ENCODE measurements around the gene CSF2RB. TPM values are rescaled to one million over a fixed set of nuclear protein-coding genes. Genes with fewer than 3 reads are reported as not detected.

CSF2RB gene
- total and polyA plus RNA-seq, 10 of the 15 experiments (the other 5 are each of a cell fraction or from before 2014, with no cell fraction given), result 0.82 to 12.5 (median 5.4) TPM

DNA sequence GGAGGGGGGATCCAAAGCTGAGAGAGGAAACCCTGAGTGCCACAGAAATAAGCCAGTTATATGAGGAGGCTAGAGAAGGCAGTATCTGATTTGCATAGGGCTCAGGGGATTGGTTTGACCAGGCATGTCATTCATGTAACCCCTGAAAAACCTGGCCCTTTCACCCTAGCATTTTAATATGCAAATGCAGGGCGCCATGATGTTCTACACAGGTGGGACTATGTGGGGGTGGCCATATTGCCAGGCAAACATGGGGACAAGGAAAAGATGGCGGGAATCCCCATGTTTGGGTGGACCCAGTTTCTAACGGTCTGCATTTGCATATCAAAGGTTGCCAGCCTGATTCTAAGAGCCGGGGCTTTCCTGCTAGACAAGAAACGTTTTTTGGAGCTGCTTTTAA is 27.2 kb downstream of the CSF2RB start (continued):
- TF ChIP-seq IKZF1 (conservative IDR thresholded peaks at IDR 0.05) (peak; percentile 49; the same call in 1 of the 2 replicates), ZNF217 (IDR thresholded peaks at IDR 0.05) (no peak), MTA2 (IDR thresholded peaks at IDR 0.05; ENCODE audit: low read depth) (peak; percentile 38; the same call in 1 of the 2 replicates), NFYB (IDR thresholded peaks at IDR 0.05; ENCODE audit: insufficient read depth, low read depth, low read length) (peak; percentile 60), CREB1 (IDR thresholded peaks at IDR 0.05; ENCODE audit: low read depth) (0 out of 2 replicates have a peak, but pooled peaks have one; percentile 31), IKZF2 (IDR thresholded peaks at IDR 0.05) (peak; percentile 31 to 41; a peak in 2 of 4 replicates), YBX1 (IDR thresholded peaks at IDR 0.05) (no peak), TCF12 (IDR thresholded peaks at IDR 0.05; ENCODE audit: low read depth, low read length) (no peak), SMAD1 (IDR thresholded peaks at IDR 0.05; ENCODE audit: low read depth, partially characterized antibody) (no peak), EED (IDR thresholded peaks at IDR 0.05; ENCODE audit: low read depth) (no peak), ZZZ3 (IDR thresholded peaks at IDR 0.05; ENCODE audit: control insufficient read depth, insufficient read length, low read depth) (no peak), POLR2AphosphoS5 (IDR thresholded peaks at IDR 0.05; ENCODE audit: low read length) (peak; percentile 35; the same call in 1 of the 2 replicates), RB1 (IDR thresholded peaks at IDR 0.05; ENCODE audit: borderline replicate concordance) (no peak), POLR2A (IDR thresholded peaks at IDR 0.05; ENCODE audit: low read depth, low read length) (no peak), ZBED1 (IDR thresholded peaks at IDR 0.05; ENCODE audit: borderline replicate concordance) (peak; percentile 57; the same call in 1 of the 2 replicates), BHLHE40 (IDR thresholded peaks at IDR 0.05; ENCODE audit: borderline replicate concordance in 1 of 2, low read depth in 2 of 2, low read length in 1 of 2) (no peak; a peak in 1 of 4 replicates), PML (IDR thresholded peaks at IDR 0.05; ENCODE audit: low read length) (no peak)
- TF ChIP-seq, protein P1, sequence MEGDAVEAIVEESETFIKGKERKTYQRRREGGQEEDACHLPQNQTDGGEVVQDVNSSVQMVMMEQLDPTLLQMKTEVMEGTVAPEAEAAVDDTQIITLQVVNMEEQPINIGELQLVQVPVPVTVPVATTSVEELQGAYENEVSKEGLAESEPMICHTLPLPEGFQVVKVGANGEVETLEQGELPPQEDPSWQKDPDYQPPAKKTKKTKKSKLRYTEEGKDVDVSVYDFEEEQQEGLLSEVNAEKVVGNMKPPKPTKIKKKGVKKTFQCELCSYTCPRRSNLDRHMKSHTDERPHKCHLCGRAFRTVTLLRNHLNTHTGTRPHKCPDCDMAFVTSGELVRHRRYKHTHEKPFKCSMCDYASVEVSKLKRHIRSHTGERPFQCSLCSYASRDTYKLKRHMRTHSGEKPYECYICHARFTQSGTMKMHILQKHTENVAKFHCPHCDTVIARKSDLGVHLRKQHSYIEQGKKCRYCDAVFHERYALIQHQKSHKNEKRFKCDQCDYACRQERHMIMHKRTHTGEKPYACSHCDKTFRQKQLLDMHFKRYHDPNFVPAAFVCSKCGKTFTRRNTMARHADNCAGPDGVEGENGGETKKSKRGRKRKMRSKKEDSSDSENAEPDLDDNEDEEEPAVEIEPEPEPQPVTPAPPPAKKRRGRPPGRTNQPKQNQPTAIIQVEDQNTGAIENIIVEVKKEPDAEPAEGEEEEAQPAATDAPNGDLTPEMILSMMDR (IDR thresholded peaks at IDR 0.05 in 2 of 3, conservative IDR thresholded peaks at IDR 0.05 in 1 of 3; ENCODE audit: control insufficient read depth in 2 of 3, extremely low read depth in 1 of 3, insufficient read depth in 1 of 3, low read depth in 3 of 3, low read length in 3 of 3), result no peak
- TF ChIP-seq, protein P2, sequence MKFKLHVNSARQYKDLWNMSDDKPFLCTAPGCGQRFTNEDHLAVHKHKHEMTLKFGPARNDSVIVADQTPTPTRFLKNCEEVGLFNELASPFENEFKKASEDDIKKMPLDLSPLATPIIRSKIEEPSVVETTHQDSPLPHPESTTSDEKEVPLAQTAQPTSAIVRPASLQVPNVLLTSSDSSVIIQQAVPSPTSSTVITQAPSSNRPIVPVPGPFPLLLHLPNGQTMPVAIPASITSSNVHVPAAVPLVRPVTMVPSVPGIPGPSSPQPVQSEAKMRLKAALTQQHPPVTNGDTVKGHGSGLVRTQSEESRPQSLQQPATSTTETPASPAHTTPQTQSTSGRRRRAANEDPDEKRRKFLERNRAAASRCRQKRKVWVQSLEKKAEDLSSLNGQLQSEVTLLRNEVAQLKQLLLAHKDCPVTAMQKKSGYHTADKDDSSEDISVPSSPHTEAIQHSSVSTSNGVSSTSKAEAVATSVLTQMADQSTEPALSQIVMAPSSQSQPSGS (IDR thresholded peaks at IDR 0.05; ENCODE audit: low read length), result no peak
- TF ChIP-seq, protein P3, sequence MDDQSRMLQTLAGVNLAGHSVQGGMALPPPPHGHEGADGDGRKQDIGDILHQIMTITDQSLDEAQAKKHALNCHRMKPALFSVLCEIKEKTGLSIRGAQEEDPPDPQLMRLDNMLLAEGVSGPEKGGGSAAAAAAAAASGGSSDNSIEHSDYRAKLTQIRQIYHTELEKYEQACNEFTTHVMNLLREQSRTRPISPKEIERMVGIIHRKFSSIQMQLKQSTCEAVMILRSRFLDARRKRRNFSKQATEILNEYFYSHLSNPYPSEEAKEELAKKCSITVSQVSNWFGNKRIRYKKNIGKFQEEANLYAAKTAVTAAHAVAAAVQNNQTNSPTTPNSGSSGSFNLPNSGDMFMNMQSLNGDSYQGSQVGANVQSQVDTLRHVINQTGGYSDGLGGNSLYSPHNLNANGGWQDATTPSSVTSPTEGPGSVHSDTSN (IDR thresholded peaks at IDR 0.05; ENCODE audit: insufficient replicate concordance, low read depth, low read length), result peak; percentile 89
- TF ChIP-seq, protein P4, sequence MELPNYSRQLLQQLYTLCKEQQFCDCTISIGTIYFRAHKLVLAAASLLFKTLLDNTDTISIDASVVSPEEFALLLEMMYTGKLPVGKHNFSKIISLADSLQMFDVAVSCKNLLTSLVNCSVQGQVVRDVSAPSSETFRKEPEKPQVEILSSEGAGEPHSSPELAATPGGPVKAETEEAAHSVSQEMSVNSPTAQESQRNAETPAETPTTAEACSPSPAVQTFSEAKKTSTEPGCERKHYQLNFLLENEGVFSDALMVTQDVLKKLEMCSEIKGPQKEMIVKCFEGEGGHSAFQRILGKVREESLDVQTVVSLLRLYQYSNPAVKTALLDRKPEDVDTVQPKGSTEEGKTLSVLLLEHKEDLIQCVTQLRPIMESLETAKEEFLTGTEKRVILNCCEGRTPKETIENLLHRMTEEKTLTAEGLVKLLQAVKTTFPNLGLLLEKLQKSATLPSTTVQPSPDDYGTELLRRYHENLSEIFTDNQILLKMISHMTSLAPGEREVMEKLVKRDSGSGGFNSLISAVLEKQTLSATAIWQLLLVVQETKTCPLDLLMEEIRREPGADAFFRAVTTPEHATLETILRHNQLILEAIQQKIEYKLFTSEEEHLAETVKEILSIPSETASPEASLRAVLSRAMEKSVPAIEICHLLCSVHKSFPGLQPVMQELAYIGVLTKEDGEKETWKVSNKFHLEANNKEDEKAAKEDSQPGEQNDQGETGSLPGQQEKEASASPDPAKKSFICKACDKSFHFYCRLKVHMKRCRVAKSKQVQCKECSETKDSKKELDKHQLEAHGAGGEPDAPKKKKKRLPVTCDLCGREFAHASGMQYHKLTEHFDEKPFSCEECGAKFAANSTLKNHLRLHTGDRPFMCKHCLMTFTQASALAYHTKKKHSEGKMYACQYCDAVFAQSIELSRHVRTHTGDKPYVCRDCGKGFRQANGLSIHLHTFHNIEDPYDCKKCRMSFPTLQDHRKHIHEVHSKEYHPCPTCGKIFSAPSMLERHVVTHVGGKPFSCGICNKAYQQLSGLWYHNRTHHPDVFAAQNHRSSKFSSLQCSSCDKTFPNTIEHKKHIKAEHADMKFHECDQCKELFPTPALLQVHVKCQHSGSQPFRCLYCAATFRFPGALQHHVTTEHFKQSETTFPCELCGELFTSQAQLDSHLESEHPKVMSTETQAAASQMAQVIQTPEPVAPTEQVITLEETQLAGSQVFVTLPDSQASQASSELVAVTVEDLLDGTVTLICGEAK (IDR thresholded peaks at IDR 0.05; ENCODE audit: borderline replicate concordance), result no peak
- TF ChIP-seq, protein P5, sequence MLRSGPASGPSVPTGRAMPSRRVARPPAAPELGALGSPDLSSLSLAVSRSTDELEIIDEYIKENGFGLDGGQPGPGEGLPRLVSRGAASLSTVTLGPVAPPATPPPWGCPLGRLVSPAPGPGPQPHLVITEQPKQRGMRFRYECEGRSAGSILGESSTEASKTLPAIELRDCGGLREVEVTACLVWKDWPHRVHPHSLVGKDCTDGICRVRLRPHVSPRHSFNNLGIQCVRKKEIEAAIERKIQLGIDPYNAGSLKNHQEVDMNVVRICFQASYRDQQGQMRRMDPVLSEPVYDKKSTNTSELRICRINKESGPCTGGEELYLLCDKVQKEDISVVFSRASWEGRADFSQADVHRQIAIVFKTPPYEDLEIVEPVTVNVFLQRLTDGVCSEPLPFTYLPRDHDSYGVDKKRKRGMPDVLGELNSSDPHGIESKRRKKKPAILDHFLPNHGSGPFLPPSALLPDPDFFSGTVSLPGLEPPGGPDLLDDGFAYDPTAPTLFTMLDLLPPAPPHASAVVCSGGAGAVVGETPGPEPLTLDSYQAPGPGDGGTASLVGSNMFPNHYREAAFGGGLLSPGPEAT (IDR thresholded peaks at IDR 0.05; ENCODE audit: low read depth), result peak; percentile 74; the same call in 1 of the 2 replicates

Data from GM12878 (cell line).